Stimulated activated CD4-positive, alpha-beta T cell treated with anti-CD3 and anti-CD28 coated beads, Interleukin-4, amount 100 ng/mL, for 24 hours (primary cell): ENCODE data around the gene HFE.
"Not testable (repeated sequence)": the region's sequence is repeated elsewhere in the genome, so short reads cannot be mapped to it uniquely, and the experiment has no call there.

Experiments
- DNase-seq: peaks from one replicate; pipeline ENCODE4 v3.0.0-alpha.2; 2020

The HFE gene

GRCh38 chr6:26087284-26088115 lies at the start of gene HFE:
TSS of gene HFE (plus strand) at chr6:26087429. CDS start at chr6:26087441, 12 bp downstream.
- peak; percentile 20 for DNase-seq

GRCh38 chr6:26041946-26042345 lies 45.3 kb upstream of the HFE start:
- no peak for DNase-seq

- DNase-seq, result peak; percentile 66
Observed at GRCh38 chr6:26043384-26044139, 43.7 kb upstream of the HFE start.

GRCh38 chr6:26044140-26045064 lies 42.8 kb upstream of the HFE start:
- DNase-seq, result peak; percentile 42

GRCh38 chr6:26045065-26045927 lies 41.9 kb upstream of the HFE start:
- peak; percentile 84 for DNase-seq

- DNase-seq, result no peak
Observed at GRCh38 chr6:26045928-26046368, 41.3 kb upstream of the HFE start.

DNA sequence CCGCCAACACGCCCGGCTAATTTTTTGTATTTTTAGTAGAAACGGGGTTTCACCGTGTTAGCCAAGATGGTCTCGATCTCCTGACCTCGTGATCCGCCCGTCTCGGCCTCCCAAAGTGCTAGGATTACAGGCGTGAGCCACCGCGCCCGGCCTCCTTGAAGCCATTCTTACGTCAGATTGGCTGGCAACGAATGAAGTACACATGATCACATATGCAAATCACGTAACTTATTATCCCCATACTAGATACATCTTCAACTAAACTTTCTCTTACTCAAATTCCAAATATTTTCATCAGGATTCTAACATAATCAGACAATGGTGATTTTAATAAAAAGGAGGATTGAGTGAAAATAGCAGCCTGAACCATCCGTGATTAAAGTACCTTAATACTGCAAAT lies 39.9 kb upstream of the HFE start:
- DNase-seq, result not testable (repeated sequence)

GRCh38 chr6:26048590-26048989 lies 38.6 kb upstream of the HFE start:
- DNase-seq, result no peak

DNA sequence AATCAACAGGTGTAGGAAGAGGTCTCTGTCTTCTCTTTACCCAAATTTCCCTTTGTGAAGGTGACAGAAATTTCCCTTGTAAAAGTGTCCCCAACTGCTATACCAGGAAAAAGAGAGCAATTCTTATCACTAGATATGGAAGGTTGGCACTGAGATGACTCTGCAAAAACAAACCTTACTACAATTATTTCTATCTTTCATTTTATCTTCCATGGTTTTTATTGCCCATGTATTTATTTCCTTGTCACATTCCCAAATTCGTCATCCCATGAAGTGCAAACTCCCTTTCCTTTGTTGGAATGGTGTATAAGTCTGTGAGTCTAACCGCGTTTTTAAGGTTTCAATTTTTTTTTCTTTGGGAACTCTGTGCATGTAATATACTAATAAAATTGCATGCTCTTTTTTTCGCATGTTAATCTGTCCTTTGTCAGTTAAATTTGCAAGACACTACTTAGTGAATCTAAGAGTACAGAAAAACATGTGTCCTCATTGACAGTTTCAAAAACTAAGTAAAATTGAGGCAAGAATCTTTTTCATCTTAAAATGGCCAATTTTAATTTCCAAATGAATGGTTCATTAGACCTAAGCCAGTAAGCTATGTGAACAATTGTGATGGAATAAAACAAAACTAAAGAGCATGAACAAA lies 35.4 kb upstream of the HFE start:
- no peak for DNase-seq

DNA sequence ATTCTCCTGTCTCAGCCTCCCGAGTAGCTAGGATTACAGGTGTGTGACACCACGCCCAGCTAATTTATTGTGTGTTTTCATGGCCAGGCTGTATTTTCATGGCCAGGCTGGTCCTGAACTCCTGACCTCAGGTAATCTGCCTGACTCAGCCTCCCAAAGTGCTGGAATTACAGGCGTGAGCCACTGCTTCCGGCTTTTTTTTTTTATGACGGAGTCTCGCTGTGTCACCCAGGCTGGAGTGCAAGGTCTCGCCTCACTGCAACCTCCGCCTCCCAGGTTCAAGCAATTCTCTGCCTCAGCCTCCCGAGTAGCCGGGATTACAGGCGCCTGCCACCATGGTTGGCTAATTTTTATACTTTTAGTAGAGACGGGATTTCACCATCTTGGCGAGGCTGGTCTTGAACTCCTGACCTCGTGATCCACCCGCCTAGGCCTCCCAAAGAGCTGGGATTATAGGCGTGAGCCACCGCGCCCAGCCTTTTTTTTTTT lies 34.4 kb upstream of the HFE start:
- not testable (repeated sequence) for DNase-seq

DNA sequence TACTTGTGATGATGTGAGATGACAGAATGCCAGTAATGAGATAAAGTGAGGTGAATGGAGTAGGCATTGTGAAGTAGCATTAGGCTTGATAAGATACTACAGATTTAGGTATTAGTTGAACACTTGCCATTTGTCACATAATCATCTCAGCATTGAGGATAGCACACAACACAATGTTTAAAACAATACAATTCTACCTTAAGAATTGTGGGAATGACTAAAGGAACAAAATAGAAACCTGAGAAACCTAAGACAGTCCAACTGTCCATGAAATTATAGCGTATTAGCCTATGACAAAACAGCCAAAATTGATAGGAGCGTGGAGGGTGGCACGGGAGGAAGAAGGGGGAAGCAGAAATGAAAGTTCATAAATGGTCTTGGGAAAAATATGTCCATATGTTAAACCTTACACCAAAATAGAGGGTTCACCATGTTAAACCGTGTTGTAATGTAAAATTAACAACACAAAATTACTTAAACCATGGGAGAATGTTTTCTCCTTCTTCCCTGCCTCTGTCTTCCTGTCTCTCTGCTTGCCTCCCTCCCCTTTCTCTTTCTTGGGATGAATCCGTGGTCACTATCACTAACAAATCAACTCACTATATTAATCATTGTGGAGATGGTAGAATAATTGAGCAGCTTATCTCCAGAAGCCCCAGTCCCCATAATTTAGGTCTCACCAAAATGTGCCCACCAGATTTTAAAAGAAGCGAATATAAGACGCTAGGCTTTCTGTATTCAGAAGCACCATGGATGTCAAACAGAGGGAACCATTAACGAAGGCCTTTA lies 33.0 kb upstream of the HFE start:
- no peak for DNase-seq

- peak; percentile 86 for DNase-seq
Observed at GRCh38 chr6:26054781-26055718, 32.2 kb upstream of the HFE start.

DNA sequence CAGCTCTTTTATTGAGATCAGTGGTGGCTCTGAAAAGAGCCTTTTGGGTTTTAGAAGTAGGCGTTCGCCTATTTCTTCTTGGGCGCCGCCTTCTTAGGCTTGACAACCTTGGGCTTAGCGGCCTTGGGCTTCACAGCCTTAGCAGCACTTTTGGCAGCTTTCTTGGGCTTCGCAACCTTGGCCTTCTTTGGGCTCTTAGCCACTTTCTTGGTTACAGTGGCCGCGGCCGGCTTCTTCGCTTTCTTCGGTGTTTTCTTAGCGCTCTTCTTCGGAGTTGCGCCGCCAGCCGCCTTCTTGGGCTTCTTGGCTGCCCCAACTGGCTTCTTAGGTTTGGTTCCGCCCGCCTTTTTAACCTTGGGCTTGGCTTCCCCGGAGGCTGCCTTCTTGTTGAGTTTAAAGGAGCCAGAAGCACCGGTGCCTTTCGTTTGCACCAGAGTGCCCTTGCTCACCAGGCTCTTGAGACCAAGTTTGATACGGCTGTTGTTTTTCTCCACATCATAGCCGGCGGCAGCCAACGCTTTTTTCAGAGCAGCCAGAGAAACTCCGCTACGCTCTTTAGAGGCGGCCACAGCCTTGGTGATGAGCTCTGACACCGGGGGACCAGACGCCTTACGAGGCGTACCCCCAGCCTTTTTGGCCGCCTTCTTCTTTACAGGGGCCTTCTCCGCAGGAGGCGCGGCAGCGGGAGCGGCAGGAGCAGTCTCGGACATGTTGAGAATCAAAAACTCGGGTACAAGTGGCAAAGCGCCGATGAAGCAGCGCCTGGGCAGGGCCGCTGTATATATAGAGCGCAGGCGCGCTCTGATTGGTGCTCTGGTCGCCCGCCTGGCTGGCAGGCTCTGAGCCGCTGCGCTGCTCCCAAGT lies 31.3 kb upstream of the HFE start:
- peak; percentile 88 for DNase-seq

GRCh38 chr6:26056583-26057350 lies 30.5 kb upstream of the HFE start:
- peak; percentile 26 for DNase-seq

DNA sequence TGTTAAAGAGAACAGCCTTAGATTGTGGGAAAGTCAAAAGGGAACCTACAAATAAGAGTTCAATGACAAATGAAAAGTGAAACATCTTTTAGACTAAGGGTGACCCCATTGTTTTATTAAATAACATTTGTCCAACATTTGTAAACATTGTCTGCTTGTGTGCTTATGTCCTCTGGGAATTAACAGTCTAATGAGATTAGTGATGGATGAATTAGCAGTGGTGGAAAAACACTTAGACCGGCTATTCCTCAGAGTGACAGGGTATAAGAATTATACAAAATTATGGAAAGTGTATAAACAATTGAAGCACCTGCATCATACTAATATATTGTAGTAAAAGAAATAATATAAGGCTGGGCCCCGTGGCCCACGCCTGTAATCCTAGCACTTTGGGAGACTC lies 29.3 kb upstream of the HFE start:
- DNase-seq, result no peak

- DNase-seq, result not testable (repeated sequence)
Observed at GRCh38 chr6:26058477-26059033, 28.7 kb upstream of the HFE start.

DNA sequence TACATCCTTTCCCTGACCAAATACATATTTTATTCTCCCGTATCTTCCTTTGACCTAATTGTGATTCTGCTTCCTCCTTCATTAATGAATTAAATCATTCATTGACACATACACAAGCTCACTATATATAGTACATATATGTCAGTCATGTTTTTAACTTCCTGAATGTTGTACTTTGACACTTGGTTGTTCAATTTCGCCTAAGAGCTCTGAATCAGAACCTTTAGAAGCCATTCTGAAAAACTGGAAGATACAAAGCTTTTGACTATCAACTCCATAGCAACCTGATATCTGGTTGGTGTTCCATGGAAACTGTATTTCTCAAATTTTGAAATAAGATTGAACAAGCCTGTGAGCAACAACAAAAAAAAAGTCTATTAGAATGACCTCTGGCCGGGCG lies 27.3 kb upstream of the HFE start:
- no peak for DNase-seq
